Ishikawa (cell line): ENCODE results near the gene CNOT2.

Experiments used
- CEBPB ChIP-seq: IDR thresholded peaks from 2 replicates; pipeline ENCODE4 v1.6.1; 2012
- CREB1 ChIP-seq: IDR thresholded peaks from 2 replicates; pipeline ENCODE4 v1.6.1; 2012; ENCODE audit warnings: low read depth
- EGR1 ChIP-seq: IDR thresholded peaks from 2 replicates; pipeline ENCODE4 v1.6.1; 2012
- EP300 ChIP-seq: IDR thresholded peaks from 2 replicates; pipeline ENCODE4 v1.6.1; 2012; ENCODE audit warnings: borderline replicate concordance
- FOXM1 ChIP-seq: IDR thresholded peaks from 2 replicates; pipeline ENCODE4 v1.6.1; 2012; ENCODE audit warnings: low read depth, borderline replicate concordance
- MAX ChIP-seq: IDR thresholded peaks from 2 replicates; pipeline ENCODE4 v1.6.1; 2012
- NFIC ChIP-seq: IDR thresholded peaks from 2 replicates; pipeline ENCODE4 v1.6.1; 2012
- RAD21 ChIP-seq: IDR thresholded peaks from 2 replicates; pipeline ENCODE4 v1.6.1; 2012; ENCODE audit warnings: low read depth
- TAF1 ChIP-seq: IDR thresholded peaks from 2 replicates; pipeline ENCODE4 v1.6.1; 2012; ENCODE audit warnings: low read depth, mild to moderate bottlenecking
- TCF12 ChIP-seq: IDR thresholded peaks from 2 replicates; pipeline ENCODE4 v1.6.1; 2012; ENCODE audit warnings: low read depth
- TEAD4 ChIP-seq: IDR thresholded peaks from 2 replicates; pipeline ENCODE4 v1.6.1; 2012
- YY1 ChIP-seq: IDR thresholded peaks from 2 replicates; pipeline ENCODE4 v1.6.1; 2012; ENCODE audit warnings: low read depth
- ZBTB7A ChIP-seq: IDR thresholded peaks from 2 replicates; pipeline ENCODE4 v1.6.1; 2012; ENCODE audit warnings: low read depth
- TF ChIP-seq, protein P1 (sequence below): IDR thresholded peaks from 2 replicates; pipeline ENCODE4 v1.6.1; 2012; ENCODE audit warnings: low read depth, mild to moderate bottlenecking
- TF ChIP-seq, protein P2 (sequence below): IDR thresholded peaks from 2 replicates; pipeline ENCODE4 v1.6.1; 2012

CNOT2 gene

GRCh38 chr12:70305794-70306193 lies 62.6 kb downstream of the CNOT2 start:
- TF ChIP-seq EGR1 (no peak), TEAD4 (no peak), MAX (no peak)

- TF ChIP-seq TAF1 = no peak
- TF ChIP-seq EGR1 = no peak
- TF ChIP-seq ZBTB7A = no peak
- TF ChIP-seq, protein P1, sequence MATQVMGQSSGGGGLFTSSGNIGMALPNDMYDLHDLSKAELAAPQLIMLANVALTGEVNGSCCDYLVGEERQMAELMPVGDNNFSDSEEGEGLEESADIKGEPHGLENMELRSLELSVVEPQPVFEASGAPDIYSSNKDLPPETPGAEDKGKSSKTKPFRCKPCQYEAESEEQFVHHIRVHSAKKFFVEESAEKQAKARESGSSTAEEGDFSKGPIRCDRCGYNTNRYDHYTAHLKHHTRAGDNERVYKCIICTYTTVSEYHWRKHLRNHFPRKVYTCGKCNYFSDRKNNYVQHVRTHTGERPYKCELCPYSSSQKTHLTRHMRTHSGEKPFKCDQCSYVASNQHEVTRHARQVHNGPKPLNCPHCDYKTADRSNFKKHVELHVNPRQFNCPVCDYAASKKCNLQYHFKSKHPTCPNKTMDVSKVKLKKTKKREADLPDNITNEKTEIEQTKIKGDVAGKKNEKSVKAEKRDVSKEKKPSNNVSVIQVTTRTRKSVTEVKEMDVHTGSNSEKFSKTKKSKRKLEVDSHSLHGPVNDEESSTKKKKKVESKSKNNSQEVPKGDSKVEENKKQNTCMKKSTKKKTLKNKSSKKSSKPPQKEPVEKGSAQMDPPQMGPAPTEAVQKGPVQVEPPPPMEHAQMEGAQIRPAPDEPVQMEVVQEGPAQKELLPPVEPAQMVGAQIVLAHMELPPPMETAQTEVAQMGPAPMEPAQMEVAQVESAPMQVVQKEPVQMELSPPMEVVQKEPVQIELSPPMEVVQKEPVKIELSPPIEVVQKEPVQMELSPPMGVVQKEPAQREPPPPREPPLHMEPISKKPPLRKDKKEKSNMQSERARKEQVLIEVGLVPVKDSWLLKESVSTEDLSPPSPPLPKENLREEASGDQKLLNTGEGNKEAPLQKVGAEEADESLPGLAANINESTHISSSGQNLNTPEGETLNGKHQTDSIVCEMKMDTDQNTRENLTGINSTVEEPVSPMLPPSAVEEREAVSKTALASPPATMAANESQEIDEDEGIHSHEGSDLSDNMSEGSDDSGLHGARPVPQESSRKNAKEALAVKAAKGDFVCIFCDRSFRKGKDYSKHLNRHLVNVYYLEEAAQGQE = no peak
- no peak for TF ChIP-seq EP300
- TF ChIP-seq YY1 = no peak
- no peak for TF ChIP-seq NFIC
- TF ChIP-seq, protein P2, sequence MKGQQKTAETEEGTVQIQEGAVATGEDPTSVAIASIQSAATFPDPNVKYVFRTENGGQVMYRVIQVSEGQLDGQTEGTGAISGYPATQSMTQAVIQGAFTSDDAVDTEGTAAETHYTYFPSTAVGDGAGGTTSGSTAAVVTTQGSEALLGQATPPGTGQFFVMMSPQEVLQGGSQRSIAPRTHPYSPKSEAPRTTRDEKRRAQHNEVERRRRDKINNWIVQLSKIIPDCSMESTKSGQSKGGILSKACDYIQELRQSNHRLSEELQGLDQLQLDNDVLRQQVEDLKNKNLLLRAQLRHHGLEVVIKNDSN = no peak
- no peak for TF ChIP-seq FOXM1
- no peak for TF ChIP-seq RAD21
- no peak for TF ChIP-seq TCF12
- no peak for TF ChIP-seq CREB1
- no peak for TF ChIP-seq CEBPB
- TF ChIP-seq TEAD4 = no peak
- no peak for TF ChIP-seq MAX
Observed at GRCh38 chr12:70306676-70307075, 63.4 kb downstream of the CNOT2 start.

GRCh38 chr12:70307868-70308267 lies 64.6 kb downstream of the CNOT2 start:
- no peak for TF ChIP-seq ZBTB7A
- no peak for TF ChIP-seq TCF12
- TF ChIP-seq FOXM1 = no peak
- TF ChIP-seq EGR1 = no peak
- TF ChIP-seq RAD21 = no peak
- no peak for TF ChIP-seq MAX
- TF ChIP-seq TAF1 = no peak
- TF ChIP-seq EP300 = no peak
- TF ChIP-seq CEBPB = no peak
- TF ChIP-seq CREB1 = no peak
- no peak for TF ChIP-seq YY1
- TF ChIP-seq TEAD4 = no peak
- TF ChIP-seq, protein P1 = no peak

- no peak for TF ChIP-seq CREB1
- TF ChIP-seq CEBPB = no peak
- TF ChIP-seq, protein P2 = no peak
- no peak for TF ChIP-seq MAX
- no peak for TF ChIP-seq TAF1
- no peak for TF ChIP-seq NFIC
- TF ChIP-seq YY1 = no peak
- TF ChIP-seq, protein P1 = no peak
- TF ChIP-seq EP300 = no peak
Observed at GRCh38 chr12:70309348-70309747, 66.1 kb downstream of the CNOT2 start.

- TF ChIP-seq, protein P2 = no peak
- no peak for TF ChIP-seq FOXM1
- TF ChIP-seq, protein P1 = no peak
- TF ChIP-seq YY1 = no peak
- no peak for TF ChIP-seq EP300
- TF ChIP-seq MAX = no peak
- no peak for TF ChIP-seq TCF12
- TF ChIP-seq TAF1 = no peak
- TF ChIP-seq CREB1 = no peak
- TF ChIP-seq ZBTB7A = no peak
Observed at GRCh38 chr12:70314145-70314544, 70.9 kb downstream of the CNOT2 start.
